SK-N-SH (cell line): Measurements from ENCODE around the gene SLC19A3.
"Not testable (repeated sequence)": the region's sequence is repeated elsewhere in the genome, so short reads cannot be mapped to it uniquely, and the experiment has no call there.

Source experiments
- EZH2phosphoT487 ChIP-seq: fragments of 200-600 bp; sonication (generic); IDR thresholded peaks from 2 replicates; pipeline ENCODE4 v1.6.1; 2017; ENCODE audit warnings: low read depth, mixed run types, mild to moderate bottlenecking, antibody characterized with exemption, moderate library complexity, borderline replicate concordance
- GABPA ChIP-seq: IDR thresholded peaks from 2 replicates; pipeline ENCODE4 v1.4.0; 2012; ENCODE audit warnings: low read depth, mild to moderate bottlenecking
- JUND ChIP-seq: IDR thresholded peaks from 2 replicates; pipeline ENCODE4 v1.4.0; 2012
- MXI1 ChIP-seq: IDR thresholded peaks from 2 replicates; pipeline ENCODE4 v1.6.1; 2012; ENCODE audit warnings: mild to moderate bottlenecking, low read depth, low read length, improper control_type of control experiment
- NFIC ChIP-seq: IDR thresholded peaks from 2 replicates; pipeline ENCODE4 v1.4.0; 2012; ENCODE audit warnings: borderline replicate concordance
- RAD21 ChIP-seq: IDR thresholded peaks from 2 replicates; pipeline ENCODE4 v1.6.1; 2012; ENCODE audit warnings: mild to moderate bottlenecking, low read length
- RCOR1 ChIP-seq: fragments of 150-350 bp; IDR thresholded peaks from 2 replicates; pipeline ENCODE4 v1.6.1; 2017; ENCODE audit warnings: antibody characterized with exemption, low read length
- SMC3 ChIP-seq: IDR thresholded peaks from 2 replicates; pipeline ENCODE4 v1.6.1; 2012; ENCODE audit warnings: low read depth, low read length, improper control_type of control experiment
- TEAD4 ChIP-seq: IDR thresholded peaks from 2 replicates; pipeline ENCODE4 v1.4.0; 2012; ENCODE audit warnings: mild to moderate bottlenecking, borderline replicate concordance; ENCODE audit not compliant: insufficient read depth
- TF ChIP-seq, protein P1 (sequence below): fragments of 200-600 bp; sonication (generic); IDR thresholded peaks from 2 replicates; pipeline ENCODE4 v1.6.1; 2017; ENCODE audit warnings: antibody characterized with exemption, mild to moderate bottlenecking, moderate library complexity
- TF ChIP-seq, protein P2 (sequence below): IDR thresholded peaks from 2 replicates; pipeline ENCODE4 v1.4.0; 2012; ENCODE audit warnings: low read depth

GRCh38 chr2:227666631-227667170 lies 51.1 kb downstream of the SLC19A3 start, which contains the start of gene SCYGR5:
- not testable (repeated sequence) for TF ChIP-seq RAD21, TEAD4, JUND, MXI1, EZH2phosphoT487, GABPA, NFIC, SMC3, RCOR1
- TF ChIP-seq, protein P1, sequence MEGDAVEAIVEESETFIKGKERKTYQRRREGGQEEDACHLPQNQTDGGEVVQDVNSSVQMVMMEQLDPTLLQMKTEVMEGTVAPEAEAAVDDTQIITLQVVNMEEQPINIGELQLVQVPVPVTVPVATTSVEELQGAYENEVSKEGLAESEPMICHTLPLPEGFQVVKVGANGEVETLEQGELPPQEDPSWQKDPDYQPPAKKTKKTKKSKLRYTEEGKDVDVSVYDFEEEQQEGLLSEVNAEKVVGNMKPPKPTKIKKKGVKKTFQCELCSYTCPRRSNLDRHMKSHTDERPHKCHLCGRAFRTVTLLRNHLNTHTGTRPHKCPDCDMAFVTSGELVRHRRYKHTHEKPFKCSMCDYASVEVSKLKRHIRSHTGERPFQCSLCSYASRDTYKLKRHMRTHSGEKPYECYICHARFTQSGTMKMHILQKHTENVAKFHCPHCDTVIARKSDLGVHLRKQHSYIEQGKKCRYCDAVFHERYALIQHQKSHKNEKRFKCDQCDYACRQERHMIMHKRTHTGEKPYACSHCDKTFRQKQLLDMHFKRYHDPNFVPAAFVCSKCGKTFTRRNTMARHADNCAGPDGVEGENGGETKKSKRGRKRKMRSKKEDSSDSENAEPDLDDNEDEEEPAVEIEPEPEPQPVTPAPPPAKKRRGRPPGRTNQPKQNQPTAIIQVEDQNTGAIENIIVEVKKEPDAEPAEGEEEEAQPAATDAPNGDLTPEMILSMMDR, result not testable (repeated sequence)
- TF ChIP-seq, protein P2, sequence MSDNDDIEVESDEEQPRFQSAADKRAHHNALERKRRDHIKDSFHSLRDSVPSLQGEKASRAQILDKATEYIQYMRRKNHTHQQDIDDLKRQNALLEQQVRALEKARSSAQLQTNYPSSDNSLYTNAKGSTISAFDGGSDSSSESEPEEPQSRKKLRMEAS, result not testable (repeated sequence)
